OCI-LY1 (cell line): Measurements from ENCODE around the gene CRABP1.

Experiments used
- H2AFZ ChIP-seq: fragments of 200-600 bp; sonication (generic), shearing (Covaris generic); 2 replicates; pipeline ENCODE4 v1.6.0; 2014; ENCODE audit warnings: antibody characterized with exemption, mild to moderate bottlenecking, low read length
- H3F3A ChIP-seq: fragments of 200-600 bp; sonication (generic), shearing (Covaris generic); 2 replicates; pipeline ENCODE4 v1.6.0; 2014; ENCODE audit warnings: mild to moderate bottlenecking, antibody characterized with exemption, low read length, moderate library complexity; ENCODE audit not compliant: insufficient read depth
- H3K27ac ChIP-seq: fragments of 200-600 bp; sonication (generic); 2 replicates; pipeline ENCODE4 v1.5.1; 2014; ENCODE audit warnings: low read length, mixed run types, mild to moderate bottlenecking, low read depth; ENCODE audit not compliant: poor library complexity, severe bottlenecking
- H3K27me3 ChIP-seq: fragments of 200-600 bp; sonication (generic); 2 replicates; pipeline ENCODE4 v1.6.0; 2014; ENCODE audit warnings: antibody characterized with exemption, mild to moderate bottlenecking, low read length, moderate library complexity; ENCODE audit not compliant: insufficient read depth
- H3K36me3 ChIP-seq: fragments of 200-600 bp; sonication (generic); 2 replicates; pipeline ENCODE4 v1.6.1; 2014; ENCODE audit warnings: mild to moderate bottlenecking, antibody characterized with exemption, low read length, moderate library complexity, mixed read lengths; ENCODE audit not compliant: insufficient read depth
- H3K4me1 ChIP-seq: fragments of 200-600 bp; sonication (generic); 2 replicates; pipeline ENCODE4 v1.5.1; 2014; ENCODE audit warnings: mild to moderate bottlenecking, low read length, moderate library complexity; ENCODE audit not compliant: insufficient read depth, severe bottlenecking
- H3K4me2 ChIP-seq: fragments of 200-600 bp; sonication (generic), shearing (Covaris generic); 2 replicates; pipeline ENCODE4 v1.6.1; 2014; ENCODE audit warnings: low read length
- H3K4me3 ChIP-seq: fragments of 200-600 bp; sonication (generic); 2 replicates; pipeline ENCODE4 v1.5.1; 2014; ENCODE audit warnings: low read length, low read depth, mild to moderate bottlenecking, mixed read lengths; ENCODE audit not compliant: poor library complexity, severe bottlenecking
- H3K79me2 ChIP-seq: fragments of 200-600 bp; shearing (Covaris generic); 2 replicates; pipeline ENCODE4 v1.6.1; 2016; ENCODE audit warnings: mixed run types, low read length, mixed read lengths; ENCODE audit not compliant: insufficient read depth
- H3K9ac ChIP-seq: fragments of 200-600 bp; sonication (generic), shearing (Covaris generic); 2 replicates; pipeline ENCODE4 v1.6.1; 2014; ENCODE audit warnings: mild to moderate bottlenecking, low read length, mixed read lengths
- H3K9me2 ChIP-seq: fragments of 200-600 bp; sonication (generic), shearing (Covaris generic); 2 replicates; pipeline ENCODE4 v1.6.1; 2014; ENCODE audit warnings: low read depth, mild to moderate bottlenecking, low read length, mixed read lengths
- H3K9me3 ChIP-seq: fragments of 200-600 bp; shearing (Covaris generic); 2 replicates; pipeline ENCODE4 v1.6.1; 2014; ENCODE audit warnings: low read length, mixed read lengths
- H4K20me1 ChIP-seq: fragments of 200-600 bp; sonication (generic), shearing (Covaris generic); 2 replicates; pipeline ENCODE4 v1.6.0; 2016; ENCODE audit warnings: mild to moderate bottlenecking, low read length; ENCODE audit not compliant: insufficient read depth
- CTCF ChIP-seq: fragments of 200-600 bp; sonication (generic), shearing (Covaris generic); IDR thresholded peaks from 2 replicates; pipeline ENCODE4 v1.5.1; 2017; ENCODE audit warnings: mild to moderate bottlenecking, antibody characterized with exemption, low read length, moderate library complexity, mixed read lengths
- EZH2 ChIP-seq: fragments of 200-600 bp; sonication (generic), shearing (Covaris generic); IDR thresholded peaks from 2 replicates; pipeline ENCODE4 v1.8.0; 2017; ENCODE audit warnings: borderline replicate concordance, mixed run types, mild to moderate bottlenecking, antibody characterized with exemption, low read length, moderate library complexity, mixed read lengths

CRABP1 gene

GRCh38 chr15:78382114-78382880 lies 42.1 kb downstream of the CRABP1 start:
- Histone ChIP-seq H3K27me3 (no peaks in the 10 kb centered on the region), H2AFZ (no peak overlapping the region), H3K79me2 (no peaks in the 10 kb centered on the region), H3K27ac (no peak overlapping the region), H3K9ac (no peak overlapping the region), H3K4me2 (no peak overlapping the region), H3K9me3 (no peaks in the 10 kb centered on the region), H3F3A (no peaks in the 10 kb centered on the region), H3K9me2 (no peaks in the 10 kb centered on the region), H3K36me3 (no peaks in the 10 kb centered on the region), H4K20me1 (no peaks in the 10 kb centered on the region), H3K4me3 (no peak overlapping the region), H3K4me1 (no peaks in the 10 kb centered on the region)
- no peak for TF ChIP-seq CTCF

- H3K9me2 ChIP-seq, result no peaks in the 10 kb centered on the region
- no peaks in the 10 kb centered on the region for H3K27me3 ChIP-seq
- TF ChIP-seq CTCF (no peak), EZH2 (no peak)
- H3K4me1 ChIP-seq, result no peaks in the 10 kb centered on the region
- H3K9ac ChIP-seq, result no peak overlapping the region
- H3K36me3 ChIP-seq, result no peaks in the 10 kb centered on the region
- H3K79me2 ChIP-seq, result no peaks in the 10 kb centered on the region
- no peaks in the 10 kb centered on the region for H3K9me3 ChIP-seq
- H3F3A ChIP-seq, result no peaks in the 10 kb centered on the region
- H3K4me3 ChIP-seq, result no peak overlapping the region
- no peak overlapping the region for H2AFZ ChIP-seq
- H3K4me2 ChIP-seq, result no peak overlapping the region
- H4K20me1 ChIP-seq, result no peaks in the 10 kb centered on the region
- H3K27ac ChIP-seq, result no peak overlapping the region
Measured at GRCh38 chr15:78384651-78385050, 44.5 kb downstream of the CRABP1 start.

DNA sequence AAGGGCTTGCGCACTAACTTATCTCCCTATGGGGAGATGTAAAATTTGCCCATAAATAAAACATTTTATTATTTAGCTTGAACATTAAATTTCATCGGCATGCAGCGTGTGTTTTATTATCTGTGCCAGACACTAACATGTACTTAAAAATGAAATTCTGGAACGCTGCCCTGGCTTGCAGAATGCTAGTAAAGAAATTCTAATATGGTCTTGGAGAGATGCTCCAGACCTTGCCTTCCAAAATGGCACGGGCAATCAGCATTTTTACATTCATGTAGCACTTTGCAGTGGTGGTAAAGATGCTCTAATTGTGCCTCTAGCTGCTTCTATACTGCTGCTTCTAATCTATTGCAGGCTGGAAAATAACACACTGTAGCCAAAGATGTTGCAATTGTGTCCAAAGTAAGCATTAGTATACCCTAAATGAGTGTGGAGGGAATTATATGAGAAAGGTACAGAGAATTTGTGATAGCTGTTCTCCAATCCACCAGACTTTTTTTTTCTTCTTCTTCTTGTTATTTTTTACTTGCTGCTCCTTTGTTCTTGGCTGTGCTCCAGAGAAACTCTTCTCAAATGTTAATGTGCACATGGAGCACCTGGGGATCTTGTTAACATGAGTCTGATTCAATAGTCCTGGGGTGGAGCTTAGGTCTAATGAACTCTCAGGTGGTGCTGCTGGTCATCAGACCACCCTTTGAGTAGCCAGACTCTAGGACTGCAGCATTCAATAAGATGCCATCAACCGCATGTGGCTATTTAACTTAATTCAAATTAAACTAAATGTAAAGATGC lies 47.3 kb downstream of the CRABP1 start:
- Histone ChIP-seq H3K9me2 (no peaks in the 10 kb centered on the region), H3K4me3 (no peak overlapping the region), H3K4me2 (no peak overlapping the region), H3K36me3 (no peaks in the 10 kb centered on the region), H3K9me3 (no peaks in the 10 kb centered on the region), H3K27ac (no peak overlapping the region), H2AFZ (no peak overlapping the region), H3K9ac (no peak overlapping the region), H4K20me1 (no peaks in the 10 kb centered on the region), H3K79me2 (no peaks in the 10 kb centered on the region), H3K27me3 (no peaks in the 10 kb centered on the region; the same call in 1 of the 2 replicates), H3K4me1 (no peaks in the 10 kb centered on the region), H3F3A (no peaks in the 10 kb centered on the region)
- TF ChIP-seq EZH2, result no peak
- no peak for TF ChIP-seq CTCF
